GM18907 (cell line): ENCODE data around the gene GPBAR1.
"Not testable (repeated sequence)": the region's sequence is repeated elsewhere in the genome, so short reads cannot be mapped to it uniquely, and the experiment has no call there.

Experiments
- ATAC-seq: cut with Tn5 transposase; IDR thresholded peaks from one replicate; pipeline ENCODE4 v1.9.1; 2021; ENCODE audit warnings: mild to moderate bottlenecking, moderate library complexity; ENCODE audit not compliant: unreplicated experiment

GPBAR1 gene

GRCh38 chr2:218266316-218266979 lies 5.6 kb downstream of the GPBAR1 start:
- no peak for ATAC-seq

- ATAC-seq = no peak
These were observed 6.4 kb downstream of the GPBAR1 start for GRCh38 chr2:218267259-218267658.

GRCh38 chr2:218269900-218270720 lies 9.3 kb downstream of the GPBAR1 start, which contains the start of the genes AAMP and PNKD:
TSS of gene AAMP (minus strand) at chr2:218270137. CDS start at chr2:218270086, 51 bp downstream.
TSS of gene PNKD (plus strand) at chr2:218270519. CDS start at chr2:218270536, 17 bp downstream.
- ATAC-seq = peak; percentile 91

- ATAC-seq = no peak
These were observed 10.1 kb downstream of the GPBAR1 start for GRCh38 chr2:218270721-218271486.

- ATAC-seq = no peak
These were observed 10.6 kb downstream of the GPBAR1 start for GRCh38 chr2:218271487-218271797.

GRCh38 chr2:218271865-218272530 lies 11.2 kb downstream of the GPBAR1 start:
- ATAC-seq = no peak

- peak; percentile 31 for ATAC-seq
These were observed 11.9 kb downstream of the GPBAR1 start for GRCh38 chr2:218272531-218273212.

- ATAC-seq = not testable (repeated sequence)
These were observed 12.5 kb downstream of the GPBAR1 start for GRCh38 chr2:218273214-218273907.

- ATAC-seq = no peak
These were observed 13.1 kb downstream of the GPBAR1 start for GRCh38 chr2:218273908-218274249.

GRCh38 chr2:218274586-218274985 lies 13.8 kb downstream of the GPBAR1 start:
- ATAC-seq = no peak

- no peak for ATAC-seq
These were observed 14.7 kb downstream of the GPBAR1 start for GRCh38 chr2:218275371-218276072.

- ATAC-seq = no peak
These were observed 16.4 kb downstream of the GPBAR1 start for GRCh38 chr2:218276986-218277755.

GRCh38 chr2:218277921-218278320 lies 17.1 kb downstream of the GPBAR1 start:
- no peak for ATAC-seq

- ATAC-seq = no peak
These were observed 17.9 kb downstream of the GPBAR1 start for GRCh38 chr2:218278531-218279360.

- no peak for ATAC-seq
These were observed 19.6 kb downstream of the GPBAR1 start for GRCh38 chr2:218280260-218280870.

- ATAC-seq = no peak
These were observed 20.6 kb downstream of the GPBAR1 start for GRCh38 chr2:218281449-218281848.
